HG03521 (cell line): ENCODE measurements around the gene SH3PXD2B.
"Not testable (repeated sequence)": the region's sequence is repeated elsewhere in the genome, so short reads cannot be mapped to it uniquely, and the experiment has no call there.

Experiments used
- ATAC-seq: cut with Tn5 transposase; IDR thresholded peaks from one replicate; pipeline ENCODE4 v1.9.1; 2021; ENCODE audit warnings: mild to moderate bottlenecking, moderate library complexity; ENCODE audit not compliant: unreplicated experiment

The SH3PXD2B gene

GRCh38 chr5:172486451-172486850, 32.1 kb upstream of the SH3PXD2B start:
- no peak for ATAC-seq

GRCh38 chr5:172485511-172486202, 31.3 kb upstream of the SH3PXD2B start:
- no peak for ATAC-seq

- no peak for ATAC-seq
Observed at GRCh38 chr5:172484664-172485063, 30.3 kb upstream of the SH3PXD2B start.

- ATAC-seq, result no peak
Observed at GRCh38 chr5:172482156-172483020, 28.1 kb upstream of the SH3PXD2B start.

- no peak for ATAC-seq
Observed at GRCh38 chr5:172481011-172481800, 26.9 kb upstream of the SH3PXD2B start.

GRCh38 chr5:172479784-172480115, 25.4 kb upstream of the SH3PXD2B start:
- no peak for ATAC-seq

GRCh38 chr5:172479034-172479783, 24.9 kb upstream of the SH3PXD2B start:
- ATAC-seq, result no peak

GRCh38 chr5:172478695-172479033, 24.3 kb upstream of the SH3PXD2B start:
- not testable (repeated sequence) for ATAC-seq

GRCh38 chr5:172478256-172478655, 23.9 kb upstream of the SH3PXD2B start:
- no peak for ATAC-seq

- no peak for ATAC-seq
Observed at GRCh38 chr5:172477466-172477865, 23.1 kb upstream of the SH3PXD2B start.

GRCh38 chr5:172474293-172474692, 20.0 kb upstream of the SH3PXD2B start:
- ATAC-seq, result no peak

- ATAC-seq, result no peak
Observed at GRCh38 chr5:172473427-172473826, 19.1 kb upstream of the SH3PXD2B start.

- no peak for ATAC-seq
Observed at GRCh38 chr5:172469697-172470096, 15.4 kb upstream of the SH3PXD2B start.

GRCh38 chr5:172466062-172466461, 11.7 kb upstream of the SH3PXD2B start:
- ATAC-seq, result no peak

GRCh38 chr5:172463031-172463430, 8.7 kb upstream of the SH3PXD2B start:
- ATAC-seq, result no peak

- no peak for ATAC-seq
Observed at GRCh38 chr5:172459783-172460165, 5.4 kb upstream of the SH3PXD2B start.

- no peak for ATAC-seq
Observed at GRCh38 chr5:172458976-172459782, 4.9 kb upstream of the SH3PXD2B start.

GRCh38 chr5:172456076-172456722, 1.9 kb upstream of the SH3PXD2B start:
- no peak for ATAC-seq

GRCh38 chr5:172455511-172456061, 1.3 kb upstream of the SH3PXD2B start:
- no peak for ATAC-seq

- ATAC-seq, result no peak
Observed at GRCh38 chr5:172455087-172455381, 709 bp upstream of the SH3PXD2B start.
